ENCODE measurements around the gene OR2V2. TPM values are rescaled to one million over a fixed set of nuclear protein-coding genes. Genes with fewer than 3 reads are reported as not detected.
A peak's percentile ranks its signal among the peaks of the same experiment; 100 is the strongest.

OR2V2 gene
- total RNA-seq, 1 experiment from 2014 or later = not detected

DNA sequence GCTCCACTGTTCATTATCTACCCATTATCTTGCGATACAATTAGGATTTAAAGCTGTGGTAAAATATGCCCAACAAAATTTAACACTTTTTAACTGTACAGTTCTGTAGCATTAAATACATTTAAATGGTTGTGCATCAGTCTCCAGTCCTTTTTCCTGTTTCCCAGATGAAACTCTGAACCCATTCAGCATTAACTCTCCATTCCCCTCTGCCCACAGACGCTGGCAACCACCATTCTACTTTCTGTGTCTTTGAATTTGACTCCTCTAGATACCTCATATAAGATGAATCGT lies 60.5 kb downstream of the OR2V2 start:
- ChIA-PET CTCF (interaction anchor here (1.0 to 1.2 kb wide), 2 partner anchors 20 to 35 kb away, joined by 3 to 7 read pairs; no protein-coding TSS in a partner anchor), POLR2A (ENCODE audit: unreplicated experiment) (interaction anchor here (0.6 to 1.4 kb wide), 4 partner anchors 15 to 232 kb away, joined by 5 to 9 read pairs (median 6); no protein-coding TSS in a partner anchor)
- Histone ChIP-seq H2AFZ (ENCODE audit: low read length) (no peak overlapping the region), H3F3A (ENCODE audit: low read length, unreplicated experiment) (no peaks in the 10 kb centered on the region), H3K4me3 (ENCODE audit: low read length) (peak overlapping the region; percentile 85; the same call in 1 of the 2 replicates), H3K9ac (ENCODE audit: low read length) (no peak overlapping the region), H3K9me2 (replicated peaks; ENCODE audit: low read length) (no peaks in the 10 kb centered on the region), H3K9me3 (ENCODE audit: low read length) (no peaks in the 10 kb centered on the region), H3K27me3 (ENCODE audit: low read length) (no peaks in the 10 kb centered on the region), H3K36me3 (ENCODE audit: low read depth, low read length) (no peaks in the 10 kb centered on the region), H4K20me1 (ENCODE audit: low read length) (no peaks in the 10 kb centered on the region), H3K4me1 (ENCODE audit: insufficient read depth, low read length) (peaks cover 18% of the 10 kb centered on the region), H3K4me2 (ENCODE audit: low read length) (peak overlapping the region; percentile 85; the same call in 1 of the 2 replicates), H3K79me2 (ENCODE audit: low read length) (peaks cover 5% of the 10 kb centered on the region; the same call in 1 of the 2 replicates), H3K27ac (ENCODE audit: low read length) (no peak overlapping the region)
- no peak for TF ChIP-seq EZH2 (IDR thresholded peaks at IDR 0.05; ENCODE audit: low read length, unreplicated experiment)
- TF ChIP-seq, protein P1, sequence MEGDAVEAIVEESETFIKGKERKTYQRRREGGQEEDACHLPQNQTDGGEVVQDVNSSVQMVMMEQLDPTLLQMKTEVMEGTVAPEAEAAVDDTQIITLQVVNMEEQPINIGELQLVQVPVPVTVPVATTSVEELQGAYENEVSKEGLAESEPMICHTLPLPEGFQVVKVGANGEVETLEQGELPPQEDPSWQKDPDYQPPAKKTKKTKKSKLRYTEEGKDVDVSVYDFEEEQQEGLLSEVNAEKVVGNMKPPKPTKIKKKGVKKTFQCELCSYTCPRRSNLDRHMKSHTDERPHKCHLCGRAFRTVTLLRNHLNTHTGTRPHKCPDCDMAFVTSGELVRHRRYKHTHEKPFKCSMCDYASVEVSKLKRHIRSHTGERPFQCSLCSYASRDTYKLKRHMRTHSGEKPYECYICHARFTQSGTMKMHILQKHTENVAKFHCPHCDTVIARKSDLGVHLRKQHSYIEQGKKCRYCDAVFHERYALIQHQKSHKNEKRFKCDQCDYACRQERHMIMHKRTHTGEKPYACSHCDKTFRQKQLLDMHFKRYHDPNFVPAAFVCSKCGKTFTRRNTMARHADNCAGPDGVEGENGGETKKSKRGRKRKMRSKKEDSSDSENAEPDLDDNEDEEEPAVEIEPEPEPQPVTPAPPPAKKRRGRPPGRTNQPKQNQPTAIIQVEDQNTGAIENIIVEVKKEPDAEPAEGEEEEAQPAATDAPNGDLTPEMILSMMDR (conservative IDR thresholded peaks at IDR 0.05; ENCODE audit: low read depth, low read length) = no peak
- TF ChIP-seq EZH2phosphoT487 (IDR thresholded peaks at IDR 0.05; ENCODE audit: borderline replicate concordance, low read length) = no peak
- no peak for DNase-seq
- intact Hi-C loops (cut with micrococcal nuclease) = loop anchor here (1.0 kb wide), 3 partner anchors 10 to 20 kb away; partner anchors contain the start of gene TRIM41
- ATAC-seq = no peak
- BruUV-seq (replicated peaks) = no TSS peak

Other genes with a start within 250 kb of the OR2V2 start
- 0.23 TPM in 1 of 2 replicates, not detected in the other for gene BTNL8, start 248.4 kb upstream of the OR2V2 start, total RNA-seq (2014; rRNA removed)
- not detected in 2 replicates for gene BTNL3, start 158.7 kb upstream of the OR2V2 start, total RNA-seq (2014; rRNA removed)
- 11.5 and 15.4 TPM in 2 replicates for gene BTNL9, start 107.3 kb upstream of the OR2V2 start, total RNA-seq (2014; rRNA removed)
- not detected in 2 replicates for gene OR2V1, start 16.4 kb upstream of the OR2V2 start, total RNA-seq (2014; rRNA removed)
- gene TRIM7, start 57.6 kb downstream of the OR2V2 start, total RNA-seq (2014; rRNA removed) = 28.1 and 44.1 TPM in 2 replicates
- gene TRIM41, start 75.7 kb downstream of the OR2V2 start, total RNA-seq (2014; rRNA removed) = 18.7 and 26.8 TPM in 2 replicates
- gene RACK1, start 96.3 kb downstream of the OR2V2 start, total RNA-seq (2014; rRNA removed) = 2,587 and 3,047 TPM in 2 replicates
- gene TRIM52, start 113.6 kb downstream of the OR2V2 start, total RNA-seq (2014; rRNA removed) = 4.4 and 8.9 TPM in 2 replicates
- gene OR4F3, start 219.7 kb downstream of the OR2V2 start, total RNA-seq (2014; rRNA removed) = not detected in 2 replicates